ENCODE data around the gene ANTXRL.

The ANTXRL gene

DNA sequence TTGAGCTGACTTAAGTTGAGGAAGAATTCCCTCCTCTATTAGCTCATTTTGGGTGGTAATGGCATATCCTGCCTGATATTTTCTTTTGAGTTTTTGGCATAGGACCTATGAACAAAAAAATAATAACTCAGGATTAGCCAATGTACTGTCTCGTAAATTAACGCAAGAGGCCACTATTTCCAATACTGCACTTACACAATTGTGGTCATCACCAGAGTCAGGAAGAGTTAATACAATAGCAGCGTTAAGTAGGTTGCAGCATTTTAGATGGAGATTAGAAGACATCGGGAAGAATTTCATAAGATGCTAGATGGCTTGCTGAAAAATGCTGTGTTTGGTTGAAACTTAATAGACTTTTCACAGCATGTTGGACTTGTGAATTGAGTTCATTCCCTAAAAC lies 36.4 kb downstream of the ANTXRL start:
- no peak for TF ChIP-seq NFIC (IDR thresholded peaks at IDR 0.05)
- TF ChIP-seq RAD21 (IDR thresholded peaks at IDR 0.05; ENCODE audit: low read depth): no peak
- TF ChIP-seq TCF12 (IDR thresholded peaks at IDR 0.05; ENCODE audit: low read depth): no peak
- no peak for TF ChIP-seq EP300 (IDR thresholded peaks at IDR 0.05; ENCODE audit: borderline replicate concordance)
- TF ChIP-seq FOXM1 (IDR thresholded peaks at IDR 0.05; ENCODE audit: borderline replicate concordance, low read depth): no peak
- TF ChIP-seq, protein P1, sequence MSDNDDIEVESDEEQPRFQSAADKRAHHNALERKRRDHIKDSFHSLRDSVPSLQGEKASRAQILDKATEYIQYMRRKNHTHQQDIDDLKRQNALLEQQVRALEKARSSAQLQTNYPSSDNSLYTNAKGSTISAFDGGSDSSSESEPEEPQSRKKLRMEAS (IDR thresholded peaks at IDR 0.05): no peak
- TF ChIP-seq, protein P2, sequence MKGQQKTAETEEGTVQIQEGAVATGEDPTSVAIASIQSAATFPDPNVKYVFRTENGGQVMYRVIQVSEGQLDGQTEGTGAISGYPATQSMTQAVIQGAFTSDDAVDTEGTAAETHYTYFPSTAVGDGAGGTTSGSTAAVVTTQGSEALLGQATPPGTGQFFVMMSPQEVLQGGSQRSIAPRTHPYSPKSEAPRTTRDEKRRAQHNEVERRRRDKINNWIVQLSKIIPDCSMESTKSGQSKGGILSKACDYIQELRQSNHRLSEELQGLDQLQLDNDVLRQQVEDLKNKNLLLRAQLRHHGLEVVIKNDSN (IDR thresholded peaks at IDR 0.05): no peak
- TF ChIP-seq CREB1 (IDR thresholded peaks at IDR 0.05; ENCODE audit: low read depth): no peak
- TF ChIP-seq CEBPB (IDR thresholded peaks at IDR 0.05): no peak
- TF ChIP-seq, protein P3, sequence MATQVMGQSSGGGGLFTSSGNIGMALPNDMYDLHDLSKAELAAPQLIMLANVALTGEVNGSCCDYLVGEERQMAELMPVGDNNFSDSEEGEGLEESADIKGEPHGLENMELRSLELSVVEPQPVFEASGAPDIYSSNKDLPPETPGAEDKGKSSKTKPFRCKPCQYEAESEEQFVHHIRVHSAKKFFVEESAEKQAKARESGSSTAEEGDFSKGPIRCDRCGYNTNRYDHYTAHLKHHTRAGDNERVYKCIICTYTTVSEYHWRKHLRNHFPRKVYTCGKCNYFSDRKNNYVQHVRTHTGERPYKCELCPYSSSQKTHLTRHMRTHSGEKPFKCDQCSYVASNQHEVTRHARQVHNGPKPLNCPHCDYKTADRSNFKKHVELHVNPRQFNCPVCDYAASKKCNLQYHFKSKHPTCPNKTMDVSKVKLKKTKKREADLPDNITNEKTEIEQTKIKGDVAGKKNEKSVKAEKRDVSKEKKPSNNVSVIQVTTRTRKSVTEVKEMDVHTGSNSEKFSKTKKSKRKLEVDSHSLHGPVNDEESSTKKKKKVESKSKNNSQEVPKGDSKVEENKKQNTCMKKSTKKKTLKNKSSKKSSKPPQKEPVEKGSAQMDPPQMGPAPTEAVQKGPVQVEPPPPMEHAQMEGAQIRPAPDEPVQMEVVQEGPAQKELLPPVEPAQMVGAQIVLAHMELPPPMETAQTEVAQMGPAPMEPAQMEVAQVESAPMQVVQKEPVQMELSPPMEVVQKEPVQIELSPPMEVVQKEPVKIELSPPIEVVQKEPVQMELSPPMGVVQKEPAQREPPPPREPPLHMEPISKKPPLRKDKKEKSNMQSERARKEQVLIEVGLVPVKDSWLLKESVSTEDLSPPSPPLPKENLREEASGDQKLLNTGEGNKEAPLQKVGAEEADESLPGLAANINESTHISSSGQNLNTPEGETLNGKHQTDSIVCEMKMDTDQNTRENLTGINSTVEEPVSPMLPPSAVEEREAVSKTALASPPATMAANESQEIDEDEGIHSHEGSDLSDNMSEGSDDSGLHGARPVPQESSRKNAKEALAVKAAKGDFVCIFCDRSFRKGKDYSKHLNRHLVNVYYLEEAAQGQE (IDR thresholded peaks at IDR 0.05; ENCODE audit: low read depth): no peak
- no peak for TF ChIP-seq TEAD4 (IDR thresholded peaks at IDR 0.05)
- no peak for TF ChIP-seq YY1 (IDR thresholded peaks at IDR 0.05; ENCODE audit: low read depth)
- TF ChIP-seq TAF1 (IDR thresholded peaks at IDR 0.05; ENCODE audit: low read depth): no peak
- no peak for TF ChIP-seq ZBTB7A (IDR thresholded peaks at IDR 0.05; ENCODE audit: low read depth)
- TF ChIP-seq EGR1 (IDR thresholded peaks at IDR 0.05): no peak

DNA sequence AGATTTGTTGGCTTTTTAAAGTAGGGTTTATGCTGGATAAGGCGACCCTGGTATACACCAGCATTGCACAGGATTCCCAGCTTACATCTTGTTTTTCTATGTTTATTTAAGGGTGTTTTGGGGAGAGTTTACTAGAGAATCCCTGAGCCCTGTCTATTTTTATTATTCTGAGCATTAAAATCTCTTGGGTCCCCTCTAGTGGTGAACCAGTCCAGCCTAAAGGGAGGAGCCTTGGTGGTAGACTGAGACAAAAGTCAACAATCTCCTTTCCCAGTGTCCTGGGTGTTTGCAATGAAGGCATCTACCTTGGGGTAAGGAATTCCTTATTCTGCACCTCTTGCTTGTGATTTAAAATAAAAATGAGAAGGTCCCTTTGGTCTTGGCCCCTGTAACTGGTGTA lies 38.2 kb downstream of the ANTXRL start:
- TF ChIP-seq CEBPB (IDR thresholded peaks at IDR 0.05) (no peak), TAF1 (IDR thresholded peaks at IDR 0.05; ENCODE audit: low read depth) (no peak), RAD21 (IDR thresholded peaks at IDR 0.05; ENCODE audit: low read depth) (peak; percentile 41)
- TF ChIP-seq, protein P3 (IDR thresholded peaks at IDR 0.05; ENCODE audit: low read depth): no peak
- TF ChIP-seq, protein P1 (IDR thresholded peaks at IDR 0.05): no peak

DNA sequence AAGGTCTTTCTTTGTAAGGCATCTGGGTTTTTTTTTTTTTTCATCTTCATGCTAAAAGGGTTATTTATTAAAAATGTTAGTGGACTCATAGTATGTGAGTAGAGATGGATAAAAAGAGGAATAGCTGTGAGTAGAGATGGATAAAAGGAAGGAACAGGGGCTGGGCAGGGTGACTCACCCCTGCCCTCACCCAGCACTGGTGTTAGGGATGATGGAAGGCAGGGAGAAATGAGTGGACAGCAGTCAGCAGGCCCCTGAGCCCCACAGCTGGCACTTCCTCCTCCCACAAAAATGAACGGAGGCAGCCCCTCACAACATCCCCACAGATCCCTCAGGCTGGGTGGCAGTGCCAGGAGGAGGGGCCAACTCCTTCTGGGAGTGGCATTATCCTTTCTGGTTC lies 39.3 kb downstream of the ANTXRL start:
- TF ChIP-seq, protein P3 (IDR thresholded peaks at IDR 0.05; ENCODE audit: low read depth): no peak

DNA sequence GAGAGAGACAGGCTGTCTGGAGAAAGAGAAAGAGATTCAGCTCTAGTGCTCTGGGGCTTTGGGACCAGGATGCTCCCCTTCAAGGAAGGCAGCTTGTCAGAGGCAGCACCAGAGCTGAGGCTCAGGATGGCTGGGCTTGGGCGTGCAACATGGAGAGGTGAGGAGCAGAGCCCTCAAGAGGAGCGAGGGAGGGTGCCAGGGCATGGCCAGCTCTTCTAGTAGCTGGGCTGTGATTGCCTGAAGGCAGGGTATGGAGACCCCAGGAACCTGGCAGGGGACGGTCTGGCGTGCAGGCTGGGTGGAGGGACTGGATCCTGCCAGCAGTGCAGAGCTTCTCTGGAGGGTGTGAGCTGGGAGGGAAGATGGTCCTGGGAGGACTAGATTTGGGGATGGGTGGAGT lies 40.2 kb downstream of the ANTXRL start:
- no peak for TF ChIP-seq CEBPB (IDR thresholded peaks at IDR 0.05)
- TF ChIP-seq, protein P3 (IDR thresholded peaks at IDR 0.05; ENCODE audit: low read depth): no peak
- TF ChIP-seq TAF1 (IDR thresholded peaks at IDR 0.05; ENCODE audit: low read depth): no peak
- no peak for TF ChIP-seq TCF12 (IDR thresholded peaks at IDR 0.05; ENCODE audit: low read depth)
- TF ChIP-seq CREB1 (IDR thresholded peaks at IDR 0.05; ENCODE audit: low read depth): no peak
- TF ChIP-seq RAD21 (IDR thresholded peaks at IDR 0.05; ENCODE audit: low read depth): no peak
- TF ChIP-seq ZBTB7A (IDR thresholded peaks at IDR 0.05; ENCODE audit: low read depth): no peak
- no peak for TF ChIP-seq EGR1 (IDR thresholded peaks at IDR 0.05)
- TF ChIP-seq, protein P1 (IDR thresholded peaks at IDR 0.05): no peak
- no peak for TF ChIP-seq NFIC (IDR thresholded peaks at IDR 0.05)
- no peak for TF ChIP-seq TEAD4 (IDR thresholded peaks at IDR 0.05)
- TF ChIP-seq EP300 (IDR thresholded peaks at IDR 0.05; ENCODE audit: borderline replicate concordance): no peak
- TF ChIP-seq FOXM1 (IDR thresholded peaks at IDR 0.05; ENCODE audit: borderline replicate concordance, low read depth): no peak
- no peak for TF ChIP-seq YY1 (IDR thresholded peaks at IDR 0.05; ENCODE audit: low read depth)
- TF ChIP-seq, protein P2 (IDR thresholded peaks at IDR 0.05): no peak

All from Ishikawa (cell line).